Stimulated activated CD4-positive, alpha-beta T cell treated with anti-CD3 and anti-CD28 coated beads, Interleukin-4, amount 100 ng/mL, for 1 hour (primary cell): ENCODE data around the gene SHISA7.

Experiments
- DNase-seq: peaks from one replicate; pipeline ENCODE4 v3.0.0-alpha.2; 2020

SHISA7 gene

GRCh38 chr19:55385724-55386492 lies 57.2 kb downstream of the SHISA7 start, which contains the start of gene RPL28:
TSS of gene RPL28 (plus strand) at chr19:55385932. CDS start at chr19:55386358, 426 bp downstream.
- peak; percentile 97 for DNase-seq

GRCh38 chr19:55384920-55385723 lies 58.0 kb downstream of the SHISA7 start:
- DNase-seq: peak; percentile 98

- peak; percentile 50 for DNase-seq
Measured at GRCh38 chr19:55384131-55384919, 58.8 kb downstream of the SHISA7 start, which contains the start of gene TMEM238. TSS of gene TMEM238 (minus strand) at chr19:55384292. CDS start at chr19:55384259, 33 bp downstream.

GRCh38 chr19:55383279-55384130 lies 59.6 kb downstream of the SHISA7 start:
- peak; percentile 58 for DNase-seq

- DNase-seq: no peak
Measured at GRCh38 chr19:55382522-55383054, 60.5 kb downstream of the SHISA7 start.

- no peak for DNase-seq
Measured at GRCh38 chr19:55382013-55382412, 61.1 kb downstream of the SHISA7 start.

- no peak for DNase-seq
Measured at GRCh38 chr19:55379174-55379573, 63.9 kb downstream of the SHISA7 start.
